ENCODE data around the gene ACOX3.

ACOX3 gene

GRCh38 chr4:8477676-8478075 lies 37.2 kb upstream of the ACOX3 start:
- no peak for DNase-seq (ENCODE audit: low read depth)
- TF ChIP-seq CTCF (IDR thresholded peaks at IDR 0.05; ENCODE audit: control insufficient read depth, insufficient read depth, low read depth, low read length, missing control alignments) = no peak
- H3K4me3 ChIP-seq (ENCODE audit: control insufficient read depth, low read depth, low read length) = no peak overlapping the region

- DNase-seq (ENCODE audit: low read depth) = no peak
- no peak for TF ChIP-seq CTCF (IDR thresholded peaks at IDR 0.05; ENCODE audit: control insufficient read depth, insufficient read depth, low read depth, low read length, missing control alignments)
These were observed 36.6 kb upstream of the ACOX3 start for GRCh38 chr4:8477095-8477635.

GRCh38 chr4:8475751-8476575 lies 35.4 kb upstream of the ACOX3 start:
- no peak overlapping the region for H3K4me3 ChIP-seq (ENCODE audit: control insufficient read depth, low read depth, low read length)
- TF ChIP-seq CTCF (IDR thresholded peaks at IDR 0.05; ENCODE audit: control insufficient read depth, insufficient read depth, low read depth, low read length, missing control alignments) = no peak
- DNase-seq (ENCODE audit: low read depth) = no peak

More at GRCh38 chr4:8477095-8477635, 36.6 kb upstream of the ACOX3 start:
- no peak overlapping the region for H3K4me3 ChIP-seq (ENCODE audit: control insufficient read depth, low read depth, low read length)

- no peak for TF ChIP-seq CTCF (IDR thresholded peaks at IDR 0.05; ENCODE audit: control insufficient read depth, insufficient read depth, low read depth, low read length, missing control alignments)
- DNase-seq (ENCODE audit: low read depth) = no peak
- H3K4me3 ChIP-seq (ENCODE audit: control insufficient read depth, low read depth, low read length) = no peak overlapping the region
These were observed 34.3 kb upstream of the ACOX3 start for GRCh38 chr4:8474856-8475255.

- DNase-seq (ENCODE audit: low read depth) = no peak
- H3K4me3 ChIP-seq (ENCODE audit: control insufficient read depth, low read depth, low read length) = no peak overlapping the region
- TF ChIP-seq CTCF (IDR thresholded peaks at IDR 0.05; ENCODE audit: control insufficient read depth, insufficient read depth, low read depth, low read length, missing control alignments) = no peak
These were observed 33.5 kb upstream of the ACOX3 start for GRCh38 chr4:8473920-8474590.

GRCh38 chr4:8473198-8473919 lies 32.8 kb upstream of the ACOX3 start:
- TF ChIP-seq CTCF (IDR thresholded peaks at IDR 0.05; ENCODE audit: control insufficient read depth, insufficient read depth, low read depth, low read length, missing control alignments) = no peak
- DNase-seq (ENCODE audit: low read depth) = no peak
- H3K4me3 ChIP-seq (ENCODE audit: control insufficient read depth, low read depth, low read length) = no peak overlapping the region

All from AG09309 (cell line).